Fibroblast of villous mesenchyme (primary cell): ENCODE results near the gene PARD3. TPM values are rescaled to one million over a fixed set of nuclear protein-coding genes. Genes with fewer than 3 reads are reported as not detected.
"Not testable (repeated sequence)": the region's sequence is repeated elsewhere in the genome, so short reads cannot be mapped to it uniquely, and the experiment has no call there.

ENCODE experiments used
- DNase-seq: peaks from one replicate; pipeline ENCODE4 v3.0.0-alpha.2; 2010; ENCODE audit warnings: low read depth
- H3K4me3 ChIP-seq: 2 replicates; pipeline ENCODE4 v1.5.1; 2011; ENCODE audit warnings: low read depth, mild to moderate bottlenecking, low read length
- total RNA-seq: library from RNA; depleted of rRNA; stranded (reverse); fragments of >200 nt; gene quantifications from 2 replicates; pipeline ENCODE4 v1.2.3, GENCODE V29; 2012
- TF ChIP-seq, protein P1 (sequence below): IDR thresholded peaks from 2 replicates; pipeline ENCODE4 v1.5.1; 2012; ENCODE audit warnings: low read depth, mild to moderate bottlenecking, low read length; ENCODE audit not compliant: insufficient read depth

PARD3 gene
- total RNA-seq, 1 donor: 44.0 TPM

DNA sequence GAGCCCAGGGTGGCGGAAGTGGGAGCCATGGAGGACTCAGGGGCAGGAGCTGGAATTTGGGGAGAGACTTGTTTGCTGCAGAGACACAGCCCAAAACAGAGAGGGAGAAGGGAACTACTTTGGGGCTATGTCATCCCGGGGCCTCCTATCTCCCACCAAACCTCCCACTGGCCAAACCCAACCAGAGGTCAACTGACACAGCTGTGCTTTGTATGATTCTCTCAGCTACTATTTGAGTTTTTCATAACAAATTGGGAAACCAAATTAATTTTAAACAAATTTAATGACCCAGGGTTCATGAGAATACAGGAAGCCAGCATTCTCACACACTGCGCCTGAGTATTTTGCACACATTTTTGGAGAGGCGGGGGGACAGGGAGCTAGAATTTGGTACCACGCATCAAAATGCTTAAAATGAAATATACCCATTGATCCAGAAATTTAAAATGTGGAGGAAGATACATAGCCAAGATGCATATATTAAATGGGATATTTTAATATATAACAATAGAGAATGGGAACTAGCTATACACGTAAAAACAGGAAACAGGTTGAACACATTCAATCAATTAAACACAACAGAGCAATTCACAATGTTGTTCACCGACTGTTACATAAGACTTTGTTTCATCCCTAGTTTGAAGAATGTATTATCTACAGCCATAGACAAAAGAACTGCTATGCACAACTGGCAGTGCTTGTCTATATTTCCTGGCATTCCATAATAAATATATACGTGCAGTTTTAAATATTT, 105.3 kb downstream of the PARD3 start:
- no peak for DNase-seq
- TF ChIP-seq, protein P1, sequence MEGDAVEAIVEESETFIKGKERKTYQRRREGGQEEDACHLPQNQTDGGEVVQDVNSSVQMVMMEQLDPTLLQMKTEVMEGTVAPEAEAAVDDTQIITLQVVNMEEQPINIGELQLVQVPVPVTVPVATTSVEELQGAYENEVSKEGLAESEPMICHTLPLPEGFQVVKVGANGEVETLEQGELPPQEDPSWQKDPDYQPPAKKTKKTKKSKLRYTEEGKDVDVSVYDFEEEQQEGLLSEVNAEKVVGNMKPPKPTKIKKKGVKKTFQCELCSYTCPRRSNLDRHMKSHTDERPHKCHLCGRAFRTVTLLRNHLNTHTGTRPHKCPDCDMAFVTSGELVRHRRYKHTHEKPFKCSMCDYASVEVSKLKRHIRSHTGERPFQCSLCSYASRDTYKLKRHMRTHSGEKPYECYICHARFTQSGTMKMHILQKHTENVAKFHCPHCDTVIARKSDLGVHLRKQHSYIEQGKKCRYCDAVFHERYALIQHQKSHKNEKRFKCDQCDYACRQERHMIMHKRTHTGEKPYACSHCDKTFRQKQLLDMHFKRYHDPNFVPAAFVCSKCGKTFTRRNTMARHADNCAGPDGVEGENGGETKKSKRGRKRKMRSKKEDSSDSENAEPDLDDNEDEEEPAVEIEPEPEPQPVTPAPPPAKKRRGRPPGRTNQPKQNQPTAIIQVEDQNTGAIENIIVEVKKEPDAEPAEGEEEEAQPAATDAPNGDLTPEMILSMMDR: no peak
- H3K4me3 ChIP-seq: no peak overlapping the region

DNA sequence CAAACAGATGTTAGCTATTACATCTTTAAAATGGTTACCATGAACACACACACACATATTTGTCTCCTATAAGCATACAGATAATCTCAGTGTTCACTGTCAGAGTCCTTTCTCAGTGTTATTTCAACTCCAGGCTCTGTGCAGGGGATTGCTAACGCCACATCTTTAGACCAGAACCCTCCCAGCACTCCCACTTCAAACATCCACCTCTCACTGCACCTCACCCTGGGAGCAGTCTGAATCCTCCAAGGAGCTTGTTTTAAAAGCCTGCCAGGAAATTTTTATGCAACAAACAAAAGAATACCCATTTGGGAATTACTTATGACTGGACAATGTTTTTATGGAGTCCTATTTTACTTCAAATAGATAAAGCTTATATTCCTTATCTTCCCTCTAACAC, 107.4 kb downstream of the PARD3 start:
- TF ChIP-seq, protein P1: no peak
- peak; percentile 62 for DNase-seq

DNA sequence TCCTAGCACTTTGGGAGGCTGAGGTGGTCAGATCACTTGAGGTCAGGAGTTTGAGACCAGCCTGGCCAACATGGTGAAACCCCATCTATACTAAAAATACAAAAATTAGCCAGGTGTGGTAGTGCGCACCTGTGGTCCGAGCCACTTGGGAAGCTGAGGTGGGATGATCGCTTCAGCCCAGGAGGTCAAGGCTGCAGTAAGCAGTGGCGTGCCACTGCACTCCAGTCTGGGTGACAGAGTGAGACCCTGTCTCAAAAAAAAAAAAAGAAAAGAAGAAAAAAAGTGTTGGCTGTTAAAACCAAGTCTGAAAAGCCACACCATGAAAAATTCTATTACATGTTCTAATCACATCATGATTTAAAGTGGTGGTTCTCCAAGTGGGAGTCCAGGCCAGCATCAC, 108.1 kb downstream of the PARD3 start:
- not testable (repeated sequence) for H3K4me3 ChIP-seq, DNase-seq

More for the DNA sequence above, 107.4 kb downstream of the PARD3 start:
- no peak overlapping the region for H3K4me3 ChIP-seq

DNA sequence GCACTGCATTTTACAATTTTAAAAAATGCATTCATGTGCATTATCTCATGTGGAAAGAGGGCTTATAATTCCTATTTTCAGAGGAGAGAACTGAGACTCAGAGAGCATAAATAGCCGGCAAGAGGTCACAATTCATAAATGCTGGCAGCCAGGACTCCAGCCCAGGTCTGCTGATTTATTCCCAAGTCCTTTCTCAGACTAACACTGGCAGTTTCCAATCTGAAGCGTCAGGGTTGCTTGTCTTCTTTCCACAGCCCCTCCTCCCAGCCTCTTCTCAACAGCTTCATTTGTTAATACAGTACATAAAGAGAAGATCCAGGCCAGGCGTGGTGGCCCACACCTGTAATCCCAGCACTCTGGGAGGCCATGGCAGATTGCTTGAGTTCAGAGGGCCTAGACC, 108.9 kb downstream of the PARD3 start:
- H3K4me3 ChIP-seq: no peak overlapping the region
- TF ChIP-seq, protein P1: no peak
- no peak for DNase-seq

DNA sequence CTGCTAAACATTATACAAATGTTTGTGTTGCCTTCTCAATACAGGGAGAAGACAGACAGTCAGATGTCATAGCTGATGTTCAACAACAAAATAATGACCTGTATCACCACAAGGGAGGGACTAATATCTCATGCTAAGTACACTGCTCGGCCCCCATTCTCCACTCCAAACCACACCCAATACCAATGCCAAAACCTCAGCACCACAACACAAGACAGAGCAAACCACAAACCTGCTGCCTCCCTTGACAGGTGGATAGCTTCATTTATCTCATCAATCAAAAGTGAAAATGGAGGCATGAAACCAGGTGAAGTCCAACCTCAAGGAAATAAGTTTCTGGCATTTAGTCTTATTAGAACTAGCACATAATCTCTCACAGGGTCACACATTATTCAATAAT, 109.5 kb downstream of the PARD3 start:
- TF ChIP-seq, protein P1: no peak
- no peak overlapping the region for H3K4me3 ChIP-seq
- DNase-seq: no peak

DNA sequence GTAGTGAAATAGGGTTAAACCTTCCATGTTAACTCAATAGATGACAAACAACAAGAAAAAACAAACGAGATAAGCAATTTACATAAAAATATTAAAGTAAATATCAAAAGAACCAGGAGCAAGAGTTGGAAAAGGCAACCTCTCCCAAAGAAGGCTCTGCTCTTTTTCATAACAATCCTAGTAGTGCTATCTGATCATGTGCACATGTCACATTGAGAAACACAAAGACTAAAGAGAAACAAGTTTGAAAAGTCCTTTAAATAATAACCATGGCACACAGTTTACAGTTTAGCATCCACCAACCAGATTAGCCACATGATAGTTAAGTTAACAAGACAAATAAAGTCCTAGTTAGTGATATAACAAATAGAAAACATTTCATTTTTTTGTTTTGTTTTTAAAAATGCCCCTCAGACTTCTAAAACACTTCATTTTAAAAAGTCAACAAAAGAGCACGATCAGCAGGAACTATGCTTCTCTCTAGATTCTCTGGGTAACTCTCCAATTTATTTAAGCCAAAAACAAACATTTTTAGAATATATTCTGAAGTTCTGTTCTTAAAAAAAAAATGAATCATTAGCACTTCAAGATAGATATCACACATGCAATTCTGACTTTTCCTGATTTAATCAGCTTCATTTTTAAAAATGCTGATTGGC, 110.4 kb downstream of the PARD3 start:
- TF ChIP-seq, protein P1: no peak
- H3K4me3 ChIP-seq: no peak overlapping the region
- DNase-seq: peak; percentile 52

DNA sequence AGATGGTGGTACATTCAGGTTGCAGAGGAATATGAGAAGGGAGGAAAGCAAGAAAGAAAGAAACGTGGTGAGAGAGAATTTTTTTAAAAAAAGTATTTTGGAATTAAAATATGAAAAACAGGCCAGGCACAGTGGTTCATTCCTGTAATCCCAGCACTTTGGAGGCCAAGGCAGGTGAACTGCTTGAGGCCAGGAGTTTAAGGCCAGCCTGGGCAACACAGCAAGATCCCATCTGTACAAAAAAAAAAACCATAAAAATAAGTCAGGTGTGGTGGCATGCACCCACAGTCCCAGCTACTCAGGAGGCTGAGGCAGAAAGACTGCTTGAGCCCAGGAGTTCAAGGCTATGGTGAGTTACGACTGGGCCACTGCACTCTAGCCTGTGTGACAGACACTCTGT, 112.1 kb downstream of the PARD3 start:
- no peak for DNase-seq

More for the DNA sequence above, 112.1 kb downstream of the PARD3 start:
- TF ChIP-seq, protein P1: no peak
- H3K4me3 ChIP-seq: no peak overlapping the region
